HepG2 (cell line): Measurements from ENCODE around the gene TMEM198. TPM values are rescaled to one million over a fixed set of nuclear protein-coding genes. Genes with fewer than 3 reads are reported as not detected.

ENCODE experiments used
- BCL3 ChIP-seq: sonication (generic); formaldehyde crosslinking; IDR thresholded peaks from 2 replicates; pipeline ENCODE4 v1.5.1; 2020; ENCODE audit warnings: mild to moderate bottlenecking, missing genetic modification reagents, moderate library complexity
- BCL6 ChIP-seq: IDR thresholded peaks from 2 replicates; pipeline ENCODE4 v1.6.1; 2016; ENCODE audit warnings: missing genetic modification reagents, missing compliant biosample characterization
- DMAP1 ChIP-seq: IDR thresholded peaks from 2 replicates; pipeline ENCODE4 v1.6.1; 2016
- MAZ ChIP-seq, 2 experiments: sonication (generic) in 1 of 2; formaldehyde crosslinking in 1 of 2; IDR thresholded peaks; 2 replicates each; pipeline versions ENCODE4 v1.5.0 to v1.6.1; 2012 to 2020; ENCODE audit warnings: low read depth in 2 of 2, mild to moderate bottlenecking in 2 of 2, borderline replicate concordance in 1 of 2, improper control_type of control experiment in 1 of 2, low read length in 1 of 2, missing genetic modification reagents in 1 of 2, moderate library complexity in 1 of 2
- NCOA1 ChIP-seq: sonication (generic); formaldehyde crosslinking; IDR thresholded peaks from 2 replicates; pipeline ENCODE4 v1.9.0; 2021; ENCODE audit warnings: missing genetic modification reagents
- RAD51 ChIP-seq: fragments of 450-650 bp; IDR thresholded peaks from 2 replicates; pipeline ENCODE4 v1.6.1; 2016; ENCODE audit warnings: borderline replicate concordance
- TBX2 ChIP-seq: sonication (generic); formaldehyde crosslinking; IDR thresholded peaks from 2 replicates; pipeline ENCODE4 v1.5.0; 2020; ENCODE audit warnings: missing genetic modification reagents, mild to moderate bottlenecking, borderline replicate concordance
- THAP9 ChIP-seq: sonication (generic); formaldehyde crosslinking; IDR thresholded peaks from 2 replicates; pipeline ENCODE4; 2020; ENCODE audit warnings: missing genetic modification reagents, mild to moderate bottlenecking, borderline replicate concordance
- ZC3H13 ChIP-seq: sonication (generic); formaldehyde crosslinking; IDR thresholded peaks from 2 replicates; pipeline ENCODE4 v1.8.1; 2023; ENCODE audit warnings: mild to moderate bottlenecking, missing genetic modification reagents, moderate library complexity
- ZNF280D ChIP-seq: sonication (generic); formaldehyde crosslinking; IDR thresholded peaks from 2 replicates; pipeline ENCODE4 v1.5.1; 2020; ENCODE audit warnings: mild to moderate bottlenecking, missing genetic modification reagents
- ZNF607 ChIP-seq: sonication (generic); formaldehyde crosslinking; IDR thresholded peaks from 2 replicates; pipeline ENCODE4 v1.5.1; 2020; ENCODE audit warnings: missing genetic modification reagents, mild to moderate bottlenecking, borderline replicate concordance
- ZNF710 ChIP-seq: sonication (generic); formaldehyde crosslinking; IDR thresholded peaks from 2 replicates; pipeline ENCODE4 v1.5.0; 2020; ENCODE audit warnings: mild to moderate bottlenecking, missing genetic modification reagents, borderline replicate concordance
- polyA plus RNA-seq, 8 experiments: library from polyadenylated mRNA; depleted of rRNA in 3 of 8; stranded (reverse) in 7 of 8; unstranded in 1 of 8; fragments of >200 nt; fragmentation: Illumina TruSeq in 4 of 8; extraction: Trizol in 4 of 8; gene quantifications; 2 replicates each; pipeline versions ENCODE4 v1.2.1 to v1.2.3, GENCODE V29; 2011 to 2016; ENCODE audit warnings: low read depth in 4 of 8, missing spikeins in 1 of 8, mixed read lengths in 1 of 8; ENCODE audit not compliant: insufficient read depth in 1 of 8
- total RNA-seq, 5 experiments: library from RNA; depleted of rRNA; stranded (reverse); fragments of >200 nt; fragmentation: Illumina TruSeq; extraction: Trizol; gene quantifications; 2 replicates each; pipeline ENCODE4 v1.2.3, GENCODE V29; 2016; ENCODE audit warnings: low read depth in 1 of 5

Gene TMEM198
- total and polyA plus RNA-seq, 2 of the 13 experiments (the other 11 are each of a cell fraction or from before 2014, with no cell fraction given), result 17.3 to 23.5 TPM

GRCh38 chr2:219562049-219563020 is 18.5 kb downstream of the TMEM198 start (continued):
- TF ChIP-seq THAP9 (CRISPR knock-in tag) (no peak), ZNF607 (CRISPR knock-in tag) (no peak), NCOA1 (CRISPR knock-in tag) (0 out of 2 replicates have a peak, but pooled peaks have one; percentile 17), RAD51 (no peak), ZC3H13 (0 out of 2 replicates have a peak, but pooled peaks have one; percentile 18), MAZ (IDR thresholded peaks at IDR 0.05; ENCODE audit: borderline replicate concordance, low read depth, low read length) (no peak), MAZ (CRISPR knock-in tag; IDR thresholded peaks at IDR 0.05; ENCODE audit: low read depth) (peak; percentile 35; the same call in 1 of the 2 replicates), ZNF710 (CRISPR knock-in tag) (no peak), ZNF280D (CRISPR knock-in tag) (no peak), BCL6 (CRISPR knock-in tag) (no peak), DMAP1 (no peak), TBX2 (CRISPR knock-in tag) (peak; percentile 37; the same call in 1 of the 2 replicates), BCL3 (CRISPR knock-in tag) (peak; percentile 54; the same call in 1 of the 2 replicates)
